IMR-90 (cell line): Measurements from ENCODE around the gene INHBC. TPM values are rescaled to one million over a fixed set of nuclear protein-coding genes. Genes with fewer than 3 reads are reported as not detected.

Experiments used
- ATAC-seq: fragments of 200-7000 bp; cut with Tn5 transposase; 2 replicates; pipeline ENCODE4 v1.9.1; 2020; ENCODE audit warnings: low read depth, mild to moderate bottlenecking, moderate library complexity
- BruUV-seq: library from RNA; stranded (reverse); fragments of 400-500 nt; replicated peaks from 2 replicates; lab custom pipeline; 2021; lab: Mats Ljungman, UMichigan
- CTCF ChIA-PET: fragments of 300-600 bp; formaldehyde crosslinking; extraction: SDS; loops from one replicate; lab custom pipeline; 2021; ENCODE audit warnings: antibody characterized with exemption; lab: Yijun Ruan, JAX
- POLR2A ChIA-PET: fragments of 300-600 bp; sonication (Branson Sonifier 250); formaldehyde crosslinking; loops from one replicate; lab custom pipeline; 2022; ENCODE audit warnings: antibody characterized with exemption; ENCODE audit not compliant: unreplicated experiment; lab: Charles Lee
- DNase-seq: peaks from one replicate; pipeline ENCODE4 v3.0.0; 2013
- H2AFZ ChIP-seq: replicated peaks from 2 replicates; pipeline ENCODE3; 2013; ENCODE audit warnings: low read length, mild to moderate bottlenecking; ENCODE audit not compliant: poor library complexity
- H2AK5ac ChIP-seq: 2 replicates; pipeline ENCODE4 v1.6.1; 2013; ENCODE audit warnings: low read depth, low read length, inconsistent platforms
- H2AK9ac ChIP-seq: replicated peaks from 2 replicates; pipeline ENCODE3; 2013; ENCODE audit warnings: mild to moderate bottlenecking, low read depth, low read length, moderate library complexity; ENCODE audit not compliant: poor library complexity
- H2BK120ac ChIP-seq: 2 replicates; pipeline ENCODE4 v1.6.1; 2013; ENCODE audit warnings: low read depth, low read length, inconsistent platforms
- H2BK15ac ChIP-seq: 3 replicates; pipeline ENCODE4 v1.6.1; 2013; ENCODE audit warnings: low read depth, low read length, inconsistent platforms
- H2BK20ac ChIP-seq: 2 replicates; pipeline ENCODE4 v1.6.1; 2013; ENCODE audit warnings: low read depth, mild to moderate bottlenecking, inconsistent platforms, low read length, moderate library complexity
- H2BK5ac ChIP-seq: 2 replicates; pipeline ENCODE4 v1.6.1; 2013; ENCODE audit warnings: mild to moderate bottlenecking, low read depth, low read length, inconsistent platforms; ENCODE audit not compliant: poor library complexity, severe bottlenecking
- H3K14ac ChIP-seq: replicated peaks from 2 replicates; pipeline ENCODE4 v1.6.1; 2013; ENCODE audit warnings: low read depth, low read length, inconsistent platforms
- H3K18ac ChIP-seq: 2 replicates; pipeline ENCODE4 v1.6.1; 2013; ENCODE audit warnings: low read depth, low read length, control low read depth
- H3K23ac ChIP-seq: 2 replicates; pipeline ENCODE4 v1.6.1; 2013; ENCODE audit warnings: low read depth, low read length, inconsistent platforms
- H3K27ac ChIP-seq: 2 replicates; pipeline ENCODE4 v1.5.1; 2013; ENCODE audit warnings: mild to moderate bottlenecking, control low read depth, low read length; ENCODE audit not compliant: insufficient read depth
- H3K27me3 ChIP-seq: 2 replicates; pipeline ENCODE4 v1.6.1; 2013; ENCODE audit warnings: low read length; ENCODE audit not compliant: control insufficient read depth, insufficient read depth
- H3K36me3 ChIP-seq: 2 replicates; pipeline ENCODE4 v1.6.1; 2013; ENCODE audit warnings: low read length, mixed read lengths; ENCODE audit not compliant: control insufficient read depth, insufficient read depth
- H3K4ac ChIP-seq: 2 replicates; pipeline ENCODE4 v1.6.1; 2013; ENCODE audit warnings: low read depth, low read length, inconsistent platforms
- H3K4me1 ChIP-seq: 2 replicates; pipeline ENCODE4 v1.6.1; 2013; ENCODE audit warnings: low read length, mixed read lengths; ENCODE audit not compliant: control insufficient read depth, insufficient read depth
- H3K4me2 ChIP-seq: 2 replicates; pipeline ENCODE4 v1.6.1; 2013; ENCODE audit warnings: low read depth, mild to moderate bottlenecking, control low read depth, low read length, moderate library complexity
- H3K4me3 ChIP-seq: 2 replicates; pipeline ENCODE4 v1.5.1; 2013; ENCODE audit warnings: low read depth, mild to moderate bottlenecking, control low read depth, low read length, moderate library complexity; ENCODE audit not compliant: insufficient read depth
- H3K56ac ChIP-seq: 2 replicates; pipeline ENCODE4 v1.6.1; 2013; ENCODE audit warnings: low read length, inconsistent platforms; ENCODE audit not compliant: insufficient read depth; ENCODE audit errors: extremely low read depth
- H3K79me1 ChIP-seq, 2 experiments: 2 replicates each; pipeline ENCODE4 v1.6.1; 2013; ENCODE audit warnings: low read length in 2 of 2, inconsistent platforms in 1 of 2, low read depth in 1 of 2
- H3K9ac ChIP-seq: 2 replicates; pipeline ENCODE4 v1.6.1; 2013; ENCODE audit warnings: low read depth, low read length, control low read depth
- H3K9me1 ChIP-seq: 2 replicates; pipeline ENCODE4 v1.6.1; 2013; ENCODE audit warnings: low read length, inconsistent platforms; ENCODE audit not compliant: insufficient read depth
- H3K9me3 ChIP-seq: 2 replicates; pipeline ENCODE4 v1.6.1; 2013; ENCODE audit warnings: low read length; ENCODE audit not compliant: control insufficient read depth, insufficient read depth
- H4K20me1 ChIP-seq: 2 replicates; pipeline ENCODE4 v1.6.1; 2013; ENCODE audit warnings: low read length, inconsistent platforms; ENCODE audit not compliant: insufficient read depth
- H4K5ac ChIP-seq: 2 replicates; pipeline ENCODE4 v1.6.1; 2013; ENCODE audit warnings: mild to moderate bottlenecking, low read depth, low read length, control low read depth
- H4K8ac ChIP-seq, 2 experiments: 2 replicates each; pipeline ENCODE4 v1.6.1; 2013; ENCODE audit warnings: low read depth in 2 of 2, low read length in 2 of 2, control low read depth in 1 of 2, inconsistent platforms in 1 of 2
- H4K91ac ChIP-seq: 2 replicates; pipeline ENCODE4 v1.6.1; 2013; ENCODE audit warnings: low read depth, low read length, inconsistent platforms; ENCODE audit not compliant: insufficient read depth
- BHLHE40 ChIP-seq: fragments of 150-350 bp; IDR thresholded peaks from 2 replicates; pipeline ENCODE4 v1.6.1; 2016; ENCODE audit warnings: mild to moderate bottlenecking, low read depth, low read length
- CEBPB ChIP-seq: IDR thresholded peaks from 2 replicates; pipeline ENCODE4 v1.6.1; 2012; ENCODE audit warnings: low read depth, low read length, improper control_type of control experiment
- CHD1 ChIP-seq: IDR thresholded peaks from 2 replicates; pipeline ENCODE4 v1.6.1; 2012; ENCODE audit warnings: low read depth, low read length, improper control_type of control experiment
- FOS ChIP-seq: fragments of 150-350 bp; IDR thresholded peaks from 2 replicates; pipeline ENCODE4 v1.6.1; 2016; ENCODE audit warnings: low read depth, low read length
- MAFK ChIP-seq: IDR thresholded peaks from 2 replicates; pipeline ENCODE4 v1.6.1; 2012; ENCODE audit warnings: low read depth, low read length, improper control_type of control experiment
- MAZ ChIP-seq: IDR thresholded peaks from 2 replicates; pipeline ENCODE4 v1.6.1; 2012; ENCODE audit warnings: low read depth, mild to moderate bottlenecking, low read length, improper control_type of control experiment, moderate library complexity, borderline replicate concordance
- MXI1 ChIP-seq: IDR thresholded peaks from 2 replicates; pipeline ENCODE4 v1.6.1; 2012; ENCODE audit warnings: low read depth, mild to moderate bottlenecking, low read length, moderate library complexity, borderline replicate concordance
- NFE2L2 ChIP-seq: fragments of 150-350 bp; IDR thresholded peaks from 2 replicates; pipeline ENCODE4 v1.6.1; 2016; ENCODE audit warnings: low read depth, mild to moderate bottlenecking, low read length
- POLR2A ChIP-seq: IDR thresholded peaks from 2 replicates; pipeline ENCODE4 v1.6.1; 2012; ENCODE audit warnings: mild to moderate bottlenecking, low read depth, low read length
- RCOR1 ChIP-seq: IDR thresholded peaks from 2 replicates; pipeline ENCODE4 v1.6.1; 2012; ENCODE audit warnings: mild to moderate bottlenecking, low read length, improper control_type of control experiment; ENCODE audit not compliant: insufficient replicate concordance
- RFX5 ChIP-seq: IDR thresholded peaks from 2 replicates; pipeline ENCODE4 v1.8.0; 2012; ENCODE audit warnings: low read depth, mild to moderate bottlenecking, low read length, moderate library complexity
- SMC3 ChIP-seq: fragments of 150-350 bp; IDR thresholded peaks from 2 replicates; pipeline ENCODE4 v1.6.1; 2016; ENCODE audit warnings: low read depth, mild to moderate bottlenecking, antibody characterized with exemption, low read length, moderate library complexity
- WGBS, 2 experiments: methylation state at CpG; one replicate each; pipeline versions ENCODE4 v1.1.5 to v1.1.7; 2013; ENCODE audit warnings: missing lambda C conversion rate in 2 of 2; ENCODE audit not compliant: insufficient read length in 1 of 2; ENCODE audit errors: extremely low coverage in 2 of 2; 5-methylcytosine and 5-hydroxymethylcytosine counted together
- dilution Hi-C: fragments of 300-500 bp; cut with HindIII; formaldehyde crosslinking; loops from one replicate; pipeline ENCODE4 v1.14.3; 2018; ENCODE audit warnings: low sequenced_read_pairs; ENCODE audit not compliant: unreplicated experiment
- in situ Hi-C: fragments of 300-500 bp; cut with MboI; formaldehyde crosslinking; loops from 3 replicates; pipeline ENCODE4 v1.14.3; 2019; ENCODE audit warnings: low sequenced_read_pairs, inconsistent platforms, mixed read lengths
- intact Hi-C: fragments of 100-400 bp; cut with micrococcal nuclease; formaldehyde crosslinking; loops from 2 replicates; pipeline ENCODE4 v1.10.0; 2022
- polyA plus RNA-seq, 3 experiments: library from polyadenylated mRNA; depleted of rRNA; stranded (reverse); fragments of >200 nt; gene quantifications; 2 replicates each; pipeline ENCODE4 v1.2.3, GENCODE V29; 2012; ENCODE audit warnings: low replicate concordance in 1 of 3
- total RNA-seq: library from RNA; depleted of rRNA; stranded (reverse); fragments of >200 nt; gene quantifications from 2 replicates; pipeline ENCODE4 v1.2.3, GENCODE V29; 2012
- TF ChIP-seq, protein P1 (sequence below): fragments of 150-350 bp; IDR thresholded peaks from 2 replicates; pipeline ENCODE4 v1.6.1; 2017; ENCODE audit warnings: mild to moderate bottlenecking, antibody characterized with exemption, low read length, low read depth
- TF ChIP-seq, protein P2 (sequence below): fragments of 150-350 bp; IDR thresholded peaks from 2 replicates; pipeline ENCODE4 v1.6.1; 2016; ENCODE audit warnings: low read depth, mild to moderate bottlenecking, low read length, moderate library complexity, borderline replicate concordance

Gene INHBC
- total and polyA plus RNA-seq, 2 of the 4 experiments (the other 2 are of a cell fraction) = 0.09 TPM; not detected in 1

DNA sequence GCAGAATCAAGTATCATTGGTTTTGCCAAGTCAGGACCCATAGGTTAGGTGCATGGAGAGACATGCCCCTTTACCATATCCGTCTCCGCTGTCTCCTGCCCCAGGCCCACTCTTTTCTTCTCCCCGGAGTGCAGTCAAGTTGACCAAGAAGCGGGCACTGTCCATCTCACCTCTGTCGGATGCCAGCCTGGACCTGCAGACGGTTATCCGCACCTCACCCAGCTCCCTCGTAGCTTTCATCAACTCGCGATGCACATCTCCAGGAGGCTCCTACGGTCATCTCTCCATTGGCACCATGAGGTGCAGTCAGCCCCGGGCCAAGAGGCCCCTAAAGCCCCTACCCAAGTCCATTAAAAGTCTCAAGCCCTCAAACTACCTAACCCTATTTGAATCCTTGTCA, 30.0 kb downstream of the INHBC start:
- in situ Hi-C loops = no loop called here
- Histone ChIP-seq H2BK120ac (no peak overlapping the region), H4K5ac (no peak overlapping the region), H3K4ac (no peak overlapping the region), H3K27ac (no peak overlapping the region), H3K23ac (no peak overlapping the region), H2AFZ (no peak overlapping the region), H4K8ac (no peak overlapping the region), H3K4me2 (no peak overlapping the region), H3K36me3 (no peaks in the 10 kb centered on the region), H3K9me1 (peaks cover 6% of the 10 kb centered on the region; the same call in 1 of the 2 replicates), H3K4me3 (no peak overlapping the region), H3K4me1 (peaks cover 4% of the 10 kb centered on the region), H2AK5ac (no peak overlapping the region), H4K91ac (no peak overlapping the region), H3K9ac (no peak overlapping the region), H2BK20ac (no peak overlapping the region), H2BK5ac (no peak overlapping the region), H3K27me3 (peaks cover 5% of the 10 kb centered on the region; the same call in 1 of the 2 replicates), H3K9me3 (no peaks in the 10 kb centered on the region), H3K18ac (no peak overlapping the region), H2AK9ac (no peak overlapping the region), H3K56ac (no peak overlapping the region), H3K79me1 (no peaks in the 10 kb centered on the region), H3K14ac (no peak overlapping the region), H4K20me1 (no peaks in the 10 kb centered on the region), H2BK15ac (no peak overlapping the region)
- no peak for DNase-seq
- dilution Hi-C loops = no loop called here
- no peak for TF ChIP-seq MXI1
- no peak for TF ChIP-seq RCOR1
- no peak for TF ChIP-seq SMC3
- TF ChIP-seq RFX5 = no peak
- no peak for TF ChIP-seq FOS
- TF ChIP-seq POLR2A = no peak
- TF ChIP-seq MAZ = no peak
- TF ChIP-seq, protein P1, sequence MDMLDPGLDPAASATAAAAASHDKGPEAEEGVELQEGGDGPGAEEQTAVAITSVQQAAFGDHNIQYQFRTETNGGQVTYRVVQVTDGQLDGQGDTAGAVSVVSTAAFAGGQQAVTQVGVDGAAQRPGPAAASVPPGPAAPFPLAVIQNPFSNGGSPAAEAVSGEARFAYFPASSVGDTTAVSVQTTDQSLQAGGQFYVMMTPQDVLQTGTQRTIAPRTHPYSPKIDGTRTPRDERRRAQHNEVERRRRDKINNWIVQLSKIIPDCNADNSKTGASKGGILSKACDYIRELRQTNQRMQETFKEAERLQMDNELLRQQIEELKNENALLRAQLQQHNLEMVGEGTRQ = no peak
- no peak for TF ChIP-seq CHD1
- TF ChIP-seq, protein P2, sequence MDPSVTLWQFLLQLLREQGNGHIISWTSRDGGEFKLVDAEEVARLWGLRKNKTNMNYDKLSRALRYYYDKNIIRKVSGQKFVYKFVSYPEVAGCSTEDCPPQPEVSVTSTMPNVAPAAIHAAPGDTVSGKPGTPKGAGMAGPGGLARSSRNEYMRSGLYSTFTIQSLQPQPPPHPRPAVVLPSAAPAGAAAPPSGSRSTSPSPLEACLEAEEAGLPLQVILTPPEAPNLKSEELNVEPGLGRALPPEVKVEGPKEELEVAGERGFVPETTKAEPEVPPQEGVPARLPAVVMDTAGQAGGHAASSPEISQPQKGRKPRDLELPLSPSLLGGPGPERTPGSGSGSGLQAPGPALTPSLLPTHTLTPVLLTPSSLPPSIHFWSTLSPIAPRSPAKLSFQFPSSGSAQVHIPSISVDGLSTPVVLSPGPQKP = no peak
- no peak for TF ChIP-seq NFE2L2
- TF ChIP-seq BHLHE40 = no peak
- no peak for TF ChIP-seq CEBPB
- no peak for TF ChIP-seq MAFK
- BruUV-seq = no TSS peak
- POLR2A ChIA-PET = no interaction called here
- CTCF ChIA-PET = no interaction called here
- 91% methylated on average over 10 of the region's 12 CpGs; no CpG with 5 or more reads in 1 of the 2 experiments for WGBS, 2 experiments
- no peak for ATAC-seq
- intact Hi-C loops = loop anchor here (5.0 kb wide), 1 partner anchor 158 kb away; no protein-coding TSS in a partner anchor
